ENCODE data around the gene MAPK8.

The MAPK8 gene

DNA sequence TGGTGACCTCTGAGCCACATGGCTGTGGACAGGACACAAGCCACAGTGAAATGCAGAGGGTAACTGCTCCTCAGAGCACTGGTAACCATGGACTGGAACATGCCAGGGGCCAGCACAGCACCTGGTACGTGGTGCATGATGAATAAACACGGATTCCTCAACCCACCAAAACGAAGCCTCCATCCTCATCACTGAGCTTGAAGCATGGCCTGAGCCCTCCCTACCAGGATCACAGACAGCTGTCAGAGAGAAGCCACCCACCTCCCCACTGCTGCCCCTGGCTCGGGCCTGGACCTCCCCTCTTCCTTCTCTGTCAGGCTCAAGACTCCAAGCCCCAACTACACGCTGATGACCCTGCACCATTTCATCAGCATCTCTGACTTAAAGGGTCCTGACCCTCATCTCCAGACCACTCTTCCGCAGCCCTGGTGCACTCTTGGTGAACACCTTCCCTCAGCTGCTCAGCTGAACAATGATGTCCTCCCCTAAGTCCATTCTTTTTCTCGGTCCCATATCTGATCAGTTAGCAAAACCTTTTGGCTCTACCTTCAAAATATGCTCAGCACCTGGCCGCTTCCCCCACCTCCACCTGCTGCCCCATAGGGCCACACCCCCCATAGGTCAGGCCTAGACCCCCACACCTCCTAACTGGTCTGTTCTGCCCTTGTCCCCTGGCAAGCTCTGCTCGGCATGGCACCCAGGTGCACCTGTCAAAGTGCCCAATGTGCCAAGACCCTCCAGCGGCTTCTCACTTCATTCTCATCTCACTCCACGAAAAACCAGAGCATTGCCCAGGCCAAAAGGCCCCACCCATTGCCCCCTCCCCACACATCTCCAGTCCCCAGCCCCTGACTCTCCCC, 141.1 kb downstream of the MAPK8 start:
- DNase-seq: no peak

DNA sequence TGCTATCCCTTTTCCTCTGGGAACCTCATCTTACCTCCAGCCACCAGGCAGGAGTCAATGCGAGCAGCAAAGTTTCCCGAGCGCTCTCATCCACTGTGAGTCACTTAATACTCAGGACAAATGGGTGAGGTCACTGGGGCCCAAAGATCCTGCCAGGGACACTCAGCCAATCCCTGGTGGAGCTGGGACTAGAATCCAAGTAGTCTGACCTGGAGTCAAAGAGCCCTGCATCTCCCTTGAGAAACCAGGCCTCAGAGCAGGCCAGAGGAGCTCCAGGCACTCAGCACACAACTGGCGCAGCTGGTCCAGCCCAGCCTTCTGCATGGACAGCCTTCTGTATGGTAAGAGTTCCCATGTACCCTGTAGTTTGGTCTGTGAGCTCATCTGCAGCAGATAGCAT, 142.3 kb downstream of the MAPK8 start:
- DNase-seq: no peak

DNA sequence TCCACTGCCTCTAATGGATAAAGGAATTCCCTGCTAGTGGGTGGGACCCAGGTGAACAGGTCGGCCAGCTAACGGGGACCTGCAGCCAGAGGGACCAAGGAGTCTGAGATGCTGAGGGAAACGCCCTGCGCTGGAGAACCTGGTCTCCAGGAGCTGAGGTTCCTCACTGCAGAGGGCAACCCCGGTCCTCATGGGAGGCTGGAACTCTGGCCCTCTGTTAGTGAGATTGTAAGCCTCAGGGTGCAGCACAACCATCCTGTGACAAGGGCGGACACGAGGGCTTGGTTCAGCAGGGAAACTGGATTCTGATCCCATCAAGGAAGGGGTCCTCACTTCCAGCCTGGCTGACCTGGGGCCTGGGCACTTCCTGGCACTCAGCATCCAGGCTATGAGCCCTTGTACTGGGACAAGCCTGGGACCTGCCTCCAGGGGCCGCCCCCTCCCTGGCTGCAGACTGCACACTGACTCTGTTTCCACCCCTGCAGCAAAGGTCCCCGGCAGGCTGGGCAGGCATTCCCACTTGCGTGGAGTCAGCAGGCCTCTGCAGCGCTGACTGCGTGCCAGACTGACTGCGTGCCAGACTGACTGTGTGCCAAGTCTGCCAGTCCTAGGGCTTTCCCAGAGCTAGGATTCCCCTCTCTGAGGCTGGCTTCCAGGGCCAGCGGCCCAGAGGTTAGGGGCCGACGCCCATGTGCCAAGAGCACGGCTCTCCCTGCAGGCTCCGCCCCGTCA, 143.2 kb downstream of the MAPK8 start:
- peak in 45 of 58 donors; percentile 28 to 79 (median 54) for DNase-seq

DNA sequence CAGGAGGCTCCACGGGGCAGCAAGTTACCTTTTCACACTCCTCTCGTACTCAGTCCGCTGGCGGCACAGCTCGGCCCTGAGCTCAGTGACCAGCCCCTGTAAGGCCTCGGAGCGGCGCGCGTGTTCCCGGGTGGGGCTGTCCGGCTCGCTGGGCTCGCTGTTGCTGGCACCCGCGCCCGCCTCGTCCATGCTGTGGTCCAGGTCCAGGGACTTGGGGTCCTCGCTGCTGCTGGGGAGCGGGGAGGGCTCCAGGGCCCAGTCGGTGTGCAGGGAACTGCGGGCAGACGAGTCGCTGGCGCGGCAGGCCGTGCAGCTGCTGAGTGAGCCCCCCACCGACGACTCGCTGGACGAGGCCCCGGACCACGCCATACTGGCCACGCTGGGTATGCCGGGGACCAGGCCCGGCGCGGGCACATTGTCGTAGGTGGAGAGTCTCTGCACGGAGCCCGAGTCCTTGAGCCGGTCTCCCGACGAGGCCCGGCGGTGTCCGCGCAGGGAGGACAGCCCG, 143.8 kb downstream of the MAPK8 start:
- no peak for DNase-seq

DNA sequence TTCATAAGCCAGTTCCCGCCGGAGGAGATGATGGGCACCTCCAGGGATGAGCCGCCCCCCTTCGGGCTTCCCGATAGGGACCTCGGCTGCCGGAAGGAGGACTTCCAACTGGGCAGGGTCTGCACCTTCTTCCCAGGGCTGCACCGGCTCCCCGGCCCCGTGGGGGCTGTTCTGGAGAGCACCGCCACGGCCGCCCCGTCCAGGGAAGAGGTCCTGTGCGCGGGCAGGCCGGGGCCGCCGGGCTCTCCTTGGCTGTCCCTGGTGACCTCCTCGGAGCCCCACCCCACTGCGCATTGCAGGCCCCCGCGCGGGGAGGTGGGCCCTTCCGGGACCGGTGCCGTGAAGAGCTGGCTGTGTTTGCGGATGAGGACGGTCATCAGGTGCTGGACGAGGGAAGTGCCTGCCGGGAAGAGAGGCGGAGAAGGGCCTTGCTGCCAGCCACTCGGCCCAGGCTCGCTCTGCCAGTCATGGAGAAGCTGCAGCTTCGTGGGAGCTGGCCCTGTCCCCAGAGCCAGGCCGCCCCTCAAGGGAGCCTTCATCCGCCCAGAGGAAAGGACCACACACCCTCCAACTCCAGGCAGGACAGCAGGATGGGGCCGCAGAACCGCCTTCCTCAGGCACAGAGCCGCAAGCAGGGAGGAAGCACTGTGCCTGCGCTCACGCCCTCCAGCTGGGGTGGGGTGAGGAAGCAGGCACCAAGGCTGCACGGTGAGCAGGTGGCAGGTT, 144.4 kb downstream of the MAPK8 start:
- no peak for DNase-seq

DNA sequence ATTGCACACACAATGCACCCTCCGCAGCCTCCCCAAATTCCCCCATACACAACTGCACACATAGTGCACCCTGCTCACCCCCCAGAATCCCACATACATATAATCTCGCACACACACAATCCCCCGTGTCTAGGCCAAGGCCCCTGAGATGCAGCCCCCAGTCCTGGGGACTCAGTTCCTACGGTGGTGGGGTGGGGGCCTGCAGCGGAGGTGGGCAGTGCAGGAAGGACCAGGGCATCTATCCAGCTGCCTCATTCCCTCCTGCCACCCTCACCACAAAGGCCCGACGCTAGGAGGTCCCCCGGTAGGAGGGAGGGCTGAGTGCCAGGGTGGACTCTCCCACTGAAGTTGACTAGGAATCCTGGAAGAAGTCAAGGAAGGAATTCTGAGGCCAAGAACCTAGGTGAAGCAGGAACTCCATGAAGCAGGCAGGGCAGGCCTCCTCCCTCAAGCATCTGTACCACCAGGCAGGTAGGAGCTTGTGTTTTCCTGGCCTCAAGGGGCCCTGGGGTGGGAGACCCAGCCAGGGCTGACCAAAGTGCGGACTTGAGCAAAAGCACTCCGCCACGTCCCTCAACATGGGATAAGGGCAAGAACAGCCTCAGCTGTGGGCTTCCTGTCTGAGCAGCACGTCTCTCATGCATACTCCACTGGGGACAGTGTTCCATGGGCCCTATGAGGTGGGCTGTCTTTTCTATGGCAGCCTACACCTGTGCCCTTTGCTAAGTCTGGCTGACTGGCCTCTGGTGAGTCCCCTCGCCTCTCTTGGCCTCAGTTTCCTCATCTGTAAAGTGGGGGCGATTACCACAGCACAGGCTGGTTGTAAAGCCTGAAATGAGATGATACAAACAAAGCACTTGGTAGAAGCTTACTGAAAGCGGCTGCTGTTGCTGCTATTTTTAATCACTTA, 145.7 kb downstream of the MAPK8 start:
- DNase-seq: no peak

DNA sequence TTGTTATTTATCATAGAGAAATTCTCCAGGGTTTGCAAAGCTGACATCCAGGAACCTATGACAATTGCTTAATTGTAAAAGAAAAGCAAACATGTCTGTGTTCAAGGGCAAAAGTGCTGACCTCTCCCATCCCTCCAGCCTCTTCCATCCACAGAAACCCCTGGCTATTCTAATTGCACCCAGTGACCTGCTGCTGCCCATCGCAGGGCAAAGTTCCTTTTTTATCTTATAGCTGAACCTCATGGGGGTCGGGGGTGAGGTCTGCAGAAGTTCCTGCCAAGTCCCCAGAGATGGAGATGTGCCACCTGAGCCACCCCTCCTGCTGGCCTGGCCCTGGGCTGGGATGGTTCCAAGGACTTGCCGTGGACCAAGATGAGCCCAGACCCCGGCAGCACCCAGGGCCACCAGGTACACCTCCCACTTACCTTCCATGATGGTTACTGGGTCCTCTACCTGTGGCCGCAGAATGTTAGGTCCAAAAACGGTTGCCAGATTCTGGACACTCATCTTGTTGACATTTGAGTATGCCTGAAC, 146.5 kb downstream of the MAPK8 start:
- DNase-seq: no peak

DNA sequence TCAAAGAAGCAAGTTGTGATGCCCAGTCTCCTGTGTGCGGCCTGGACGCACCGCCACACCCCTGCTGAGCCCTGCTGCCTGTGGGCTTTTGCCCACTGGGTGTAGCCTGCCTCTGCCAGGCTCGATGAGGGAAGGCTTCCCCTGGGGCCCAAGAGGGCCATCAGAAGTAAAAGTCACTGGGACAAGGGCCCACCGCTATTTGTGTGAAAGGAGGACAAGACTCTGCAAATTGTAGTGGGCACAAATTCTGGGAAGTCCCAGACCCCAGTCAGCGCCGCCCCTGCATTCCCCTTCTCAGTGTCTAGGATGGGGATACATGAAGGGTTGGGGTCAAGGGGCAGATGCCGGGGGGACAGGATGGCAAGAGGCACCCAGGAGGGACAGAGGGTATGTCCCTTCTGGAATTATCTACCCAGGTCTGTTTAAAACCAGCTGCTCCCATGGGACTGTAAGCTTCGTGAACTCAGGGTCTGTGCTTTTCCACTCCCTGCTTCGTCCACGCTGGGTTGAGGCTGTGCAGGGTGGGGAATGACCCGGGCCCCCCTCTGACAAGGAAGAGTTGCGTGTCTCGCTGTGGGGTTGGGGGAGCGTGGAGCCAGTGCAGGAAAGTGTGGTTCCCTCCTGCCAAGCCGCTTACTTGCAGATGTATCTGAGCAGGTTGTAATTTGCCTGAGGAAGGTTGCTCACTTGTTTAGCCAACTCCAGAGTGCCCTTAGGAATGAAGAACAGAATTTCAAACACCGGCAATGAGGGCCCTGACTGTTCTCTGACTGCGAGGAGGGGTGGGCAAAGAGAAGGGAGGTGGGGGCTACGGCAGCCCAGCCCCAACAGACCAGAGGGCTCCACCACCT, 147.2 kb downstream of the MAPK8 start:
- no peak for DNase-seq

DNA sequence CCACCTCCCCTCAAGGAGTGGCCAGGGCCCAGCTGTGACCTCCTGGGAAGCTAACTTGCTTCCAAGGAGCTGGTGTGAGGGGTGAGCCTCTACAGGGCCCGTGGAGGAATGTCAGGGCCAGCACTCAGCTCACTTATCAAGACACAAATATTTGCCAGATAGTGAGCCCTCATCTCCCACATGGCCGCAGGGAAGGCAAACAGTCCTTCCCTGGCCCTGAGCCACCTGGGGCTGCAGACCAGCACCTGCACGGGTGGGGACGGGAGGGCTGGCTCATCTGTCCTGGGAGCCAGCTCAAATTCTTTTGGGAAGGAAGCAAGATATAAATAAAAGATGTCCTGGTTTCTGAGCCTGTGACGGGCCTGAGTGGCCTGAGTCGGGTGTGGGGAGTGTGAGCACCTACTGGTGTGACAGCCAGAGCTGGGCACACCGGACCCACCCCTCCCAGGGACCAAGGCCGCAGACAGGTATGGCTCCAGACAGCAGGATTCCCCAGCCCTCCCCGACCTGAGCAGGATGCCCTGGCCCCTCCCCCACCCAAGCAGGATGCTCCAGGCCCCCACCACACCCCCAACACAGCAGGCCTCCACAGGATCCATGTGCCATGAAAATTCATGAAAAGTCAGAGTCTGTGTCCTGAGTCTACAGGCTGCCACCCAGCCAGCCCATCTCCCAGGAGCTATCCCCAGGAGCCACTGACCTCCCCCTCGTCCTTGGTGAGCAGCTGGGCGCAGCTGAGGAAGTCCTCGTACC, 148.0 kb downstream of the MAPK8 start:
- DNase-seq: no peak

DNA sequence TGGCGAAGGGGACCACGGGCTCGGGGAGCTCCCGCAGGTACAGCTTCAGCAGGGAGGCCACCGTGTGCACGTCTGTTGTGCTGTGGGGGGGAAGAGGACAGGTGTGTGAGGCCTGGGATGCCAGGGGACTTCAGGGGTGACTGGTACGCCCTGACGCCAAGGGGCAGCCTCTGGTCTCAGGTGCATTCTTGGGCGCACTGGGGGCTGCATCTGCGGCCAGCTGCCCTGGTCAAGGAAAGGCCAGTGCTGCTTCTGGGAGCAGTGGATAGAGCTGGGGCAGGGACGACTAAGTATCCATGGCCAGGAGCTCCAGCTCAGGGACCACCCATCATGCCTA, 148.5 kb downstream of the MAPK8 start:
- DNase-seq: no peak

DNA sequence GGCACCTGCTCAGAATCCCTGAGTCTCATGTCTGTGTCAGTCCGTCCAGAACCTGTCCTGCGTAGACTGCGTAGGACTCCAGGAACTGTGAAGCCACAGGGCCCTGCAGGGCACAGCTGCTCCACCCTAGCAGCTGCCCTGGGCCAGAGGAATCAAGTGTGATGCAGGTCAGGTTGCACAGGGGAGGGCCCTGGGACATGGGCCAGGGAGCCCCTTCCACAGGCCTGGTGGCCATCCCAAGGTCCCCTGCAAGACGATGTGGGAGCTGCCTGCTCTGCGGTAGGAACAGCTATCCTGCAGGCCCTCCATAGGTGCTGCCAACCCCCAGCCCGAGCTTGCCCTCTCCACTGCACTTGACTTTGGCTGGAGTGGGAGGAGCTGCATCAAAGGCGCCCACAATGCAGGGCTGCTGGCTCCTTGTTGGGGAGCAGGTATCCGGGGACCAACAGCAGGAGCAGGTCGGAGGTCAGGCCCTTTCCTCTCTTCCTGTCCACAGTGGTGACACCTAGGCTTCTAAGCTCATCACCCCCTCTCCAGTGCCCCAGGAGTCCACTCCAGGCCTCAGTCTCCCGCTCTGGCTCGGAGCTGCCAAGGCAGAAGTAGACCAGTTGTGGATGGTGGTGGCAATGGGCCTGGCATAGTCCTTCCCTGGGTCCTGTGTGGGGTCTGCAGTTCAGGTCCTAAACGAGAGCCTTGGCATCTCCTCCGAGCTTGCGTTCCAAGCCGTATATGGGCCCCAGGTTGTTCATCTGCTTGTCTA, 149.1 kb downstream of the MAPK8 start:
- no peak for DNase-seq

DNA sequence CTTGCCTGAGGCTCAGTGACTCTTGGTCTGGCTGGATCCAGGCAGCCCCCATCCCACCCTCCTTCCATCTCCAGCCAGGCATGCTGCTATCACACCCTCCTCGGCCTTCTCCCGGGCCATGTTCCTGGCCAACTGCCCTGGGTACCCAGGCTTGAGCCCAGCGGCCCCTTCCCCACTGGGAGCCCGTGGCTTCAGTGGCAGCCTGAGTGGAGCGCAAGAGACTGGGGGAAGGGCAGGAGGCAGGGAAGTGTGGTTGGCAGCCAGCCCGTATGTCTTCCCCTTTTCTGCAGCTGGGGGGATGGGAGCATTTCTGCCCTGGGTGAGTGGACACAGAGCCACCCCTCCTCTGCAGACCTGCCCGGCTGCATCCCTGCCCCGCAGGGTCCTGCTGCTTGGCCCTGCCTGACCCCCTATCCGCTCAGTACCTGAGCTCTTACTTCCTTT, 149.9 kb downstream of the MAPK8 start:
- peak in 27 of 58 donors; percentile 15 to 65 (median 37) for DNase-seq

DNA sequence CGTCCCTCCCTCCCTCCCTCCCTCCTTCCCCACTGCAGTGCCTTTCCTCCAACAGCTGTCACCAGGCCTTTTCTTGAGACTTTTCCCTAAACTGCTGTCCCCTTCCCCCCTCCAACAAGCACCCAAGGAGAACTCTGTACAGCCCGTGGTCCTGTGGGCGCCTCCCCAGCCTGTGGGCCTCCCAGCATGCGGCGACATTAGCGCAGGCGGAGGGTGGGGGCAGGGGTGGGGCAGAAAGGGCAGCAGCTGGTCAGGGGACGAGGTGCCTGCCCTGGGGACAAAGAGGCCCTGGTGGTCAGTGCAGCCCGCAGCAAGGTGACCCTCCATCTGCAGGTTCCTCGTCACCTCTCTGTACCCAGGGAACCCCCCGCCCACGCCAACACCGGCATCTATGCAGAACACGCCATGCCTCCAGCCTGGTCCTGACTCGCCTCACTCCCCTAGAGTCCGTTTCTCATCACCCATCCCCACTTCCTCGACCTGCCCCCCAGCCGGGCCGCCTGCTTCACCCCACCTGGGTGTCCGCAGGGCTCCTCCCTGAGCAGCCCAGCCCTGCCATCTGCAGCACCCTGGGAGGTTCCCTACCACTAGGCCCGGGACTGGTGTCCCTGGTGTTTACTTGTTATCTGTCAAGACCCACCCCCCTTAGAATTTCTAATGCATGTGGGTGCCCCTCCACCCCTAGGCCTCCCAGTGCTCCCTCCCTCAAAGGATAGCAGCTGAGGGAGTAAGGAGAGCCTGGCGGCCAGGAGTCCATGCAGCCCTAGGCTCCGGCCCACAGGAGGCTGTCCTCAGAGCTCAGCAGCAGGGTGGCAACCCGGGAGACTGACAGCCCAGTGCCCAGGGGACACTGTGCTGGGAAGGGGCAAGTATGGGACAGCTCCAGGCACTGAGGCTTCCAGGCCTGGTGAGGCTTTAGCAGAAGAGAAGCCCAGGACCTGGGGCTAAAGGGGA, 150.6 kb downstream of the MAPK8 start:
- no peak for DNase-seq

DNA sequence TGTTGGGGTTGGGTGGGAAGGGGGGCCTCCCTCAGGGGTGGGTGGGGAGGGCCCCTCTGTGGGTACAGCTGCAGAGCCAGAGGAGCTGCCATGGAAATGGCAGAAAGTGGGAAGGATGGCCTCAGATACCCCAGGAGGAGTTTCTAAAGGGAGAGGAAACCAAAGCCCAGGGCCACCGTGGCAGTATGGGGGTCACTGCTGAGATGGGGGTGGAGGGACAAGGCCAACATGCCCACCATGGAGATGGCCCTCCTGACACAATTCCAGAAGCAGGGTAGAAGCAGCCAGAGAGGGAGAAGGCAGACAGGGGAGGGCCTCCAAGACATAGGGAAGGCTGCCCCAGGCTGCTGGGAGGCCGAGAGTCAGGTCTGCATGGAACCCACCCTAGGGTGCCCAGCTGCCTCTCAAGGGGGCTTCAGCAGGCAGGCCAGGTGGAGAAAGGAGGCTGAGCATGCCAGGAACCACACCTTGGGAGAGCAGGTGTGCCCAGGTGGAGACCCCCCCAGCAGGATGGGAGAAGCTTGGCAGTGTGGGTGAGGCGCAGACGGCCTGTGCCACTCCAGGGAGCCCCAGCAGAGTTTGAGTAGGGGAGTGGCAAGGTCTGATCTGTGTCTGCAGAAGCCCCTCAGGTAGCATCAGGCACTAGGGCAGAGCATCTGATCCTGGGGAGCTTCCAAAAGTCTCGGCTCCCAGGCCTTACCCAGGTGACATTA, 151.6 kb downstream of the MAPK8 start:
- no peak for DNase-seq

DNA sequence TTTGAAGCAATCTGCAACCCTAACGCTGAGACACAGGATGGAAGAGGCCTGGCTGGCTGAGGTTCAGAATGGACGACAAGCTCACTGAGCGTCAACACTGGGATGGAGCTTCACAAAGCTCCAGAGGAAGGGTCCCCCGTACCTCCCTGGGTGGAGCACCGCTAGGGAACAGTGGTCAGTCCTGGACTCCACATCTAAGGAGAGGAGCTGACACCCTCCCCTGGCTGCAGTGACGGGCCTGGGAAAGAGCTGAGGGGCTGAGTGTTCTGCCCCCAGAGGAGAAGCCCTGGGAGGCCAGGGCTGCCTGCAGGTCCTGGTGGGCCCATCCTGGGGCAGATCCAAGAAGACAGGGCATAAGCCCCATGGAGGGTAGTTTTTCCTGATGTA, 152.2 kb downstream of the MAPK8 start:
- DNase-seq: no peak
